GM18511 (cell line): ENCODE results near the gene CLASP1.
"Not testable (repeated sequence)": the region's sequence is repeated elsewhere in the genome, so short reads cannot be mapped to it uniquely, and the experiment has no call there.

ENCODE experiments used
- ATAC-seq: cut with Tn5 transposase; IDR thresholded peaks from one replicate; pipeline ENCODE4 v1.9.1; 2021; ENCODE audit warnings: mild to moderate bottlenecking, moderate library complexity; ENCODE audit not compliant: unreplicated experiment

CLASP1 gene

GRCh38 chr2:121335294-121336290 lies 313.7 kb downstream of the CLASP1 start:
- ATAC-seq, result no peak

GRCh38 chr2:121334581-121335293 lies 314.5 kb downstream of the CLASP1 start:
- ATAC-seq, result no peak

DNA sequence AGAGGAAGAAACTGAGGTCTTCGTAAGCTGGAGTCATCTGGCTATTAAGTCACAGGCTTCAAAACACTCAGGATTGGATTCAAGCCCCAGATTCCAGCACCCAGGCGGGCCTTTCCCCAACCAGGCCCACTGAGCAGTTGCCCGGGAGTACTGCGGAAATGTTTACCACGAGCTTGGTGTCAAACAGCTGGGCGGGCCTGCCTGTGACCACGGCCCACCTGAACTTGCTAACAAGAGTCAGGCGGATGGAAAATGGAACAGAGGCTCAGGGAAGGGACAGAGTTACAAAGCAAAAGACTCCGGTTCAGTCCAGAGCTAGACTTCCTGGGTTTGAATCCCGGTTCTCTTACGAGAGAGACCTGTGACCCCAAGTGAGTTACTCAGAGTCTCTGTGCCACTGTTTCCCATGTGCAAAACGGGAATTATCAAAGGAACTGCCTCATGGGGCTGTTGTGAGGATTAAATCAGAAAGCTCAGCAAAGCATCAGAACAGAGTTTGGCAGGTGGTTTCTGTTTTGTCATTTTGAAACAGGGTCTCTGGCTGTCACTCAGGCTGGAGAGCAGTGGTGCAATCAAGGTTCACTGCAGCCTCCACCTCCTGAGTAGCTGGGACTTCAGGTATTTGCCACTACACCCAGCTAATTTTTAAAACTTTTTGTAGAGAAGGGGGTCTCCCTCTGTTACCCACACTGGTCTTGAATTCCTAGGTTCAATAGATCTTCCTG lies 315.3 kb downstream of the CLASP1 start:
- ATAC-seq, result peak; percentile 88

DNA sequence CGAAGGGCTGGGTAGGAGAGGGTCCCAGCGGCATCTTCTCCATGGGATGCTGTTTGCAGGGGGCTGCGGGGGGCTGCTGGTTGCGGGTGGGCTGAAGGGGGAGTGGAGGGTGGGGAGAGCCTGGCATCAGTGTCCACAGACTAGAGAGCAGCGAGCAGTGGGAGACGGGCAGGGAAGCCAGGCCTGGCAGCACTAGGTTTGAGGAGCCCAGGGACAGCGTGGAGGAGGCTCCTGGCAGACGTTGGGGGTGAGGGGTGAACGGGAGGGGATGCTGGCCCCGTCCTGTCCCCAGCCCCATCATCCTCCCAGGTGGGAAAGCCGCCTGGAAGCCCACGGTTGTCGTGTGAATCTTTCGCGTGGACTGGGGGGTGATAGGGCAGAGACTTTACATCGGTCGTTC lies 316.0 kb downstream of the CLASP1 start:
- no peak for ATAC-seq

DNA sequence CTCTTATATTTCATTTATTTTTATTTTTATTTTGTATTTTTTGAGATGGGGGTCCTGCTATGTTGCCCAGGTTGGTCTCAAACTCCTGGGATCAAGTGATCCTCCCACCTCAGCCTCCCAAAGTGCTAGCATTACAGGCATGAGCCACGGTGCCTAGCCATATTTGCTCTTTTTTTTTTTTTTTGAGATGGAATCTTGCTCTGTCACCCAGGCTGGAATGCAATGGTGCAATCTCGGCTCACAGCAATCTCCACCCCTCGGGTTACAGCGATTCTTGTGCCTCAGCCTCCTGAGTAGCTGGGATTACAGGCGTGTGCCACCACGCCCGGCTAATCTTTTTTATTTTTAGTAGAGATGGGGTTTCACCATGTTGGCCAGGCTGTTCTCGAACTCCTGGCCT lies 317.9 kb downstream of the CLASP1 start:
- not testable (repeated sequence) for ATAC-seq

DNA sequence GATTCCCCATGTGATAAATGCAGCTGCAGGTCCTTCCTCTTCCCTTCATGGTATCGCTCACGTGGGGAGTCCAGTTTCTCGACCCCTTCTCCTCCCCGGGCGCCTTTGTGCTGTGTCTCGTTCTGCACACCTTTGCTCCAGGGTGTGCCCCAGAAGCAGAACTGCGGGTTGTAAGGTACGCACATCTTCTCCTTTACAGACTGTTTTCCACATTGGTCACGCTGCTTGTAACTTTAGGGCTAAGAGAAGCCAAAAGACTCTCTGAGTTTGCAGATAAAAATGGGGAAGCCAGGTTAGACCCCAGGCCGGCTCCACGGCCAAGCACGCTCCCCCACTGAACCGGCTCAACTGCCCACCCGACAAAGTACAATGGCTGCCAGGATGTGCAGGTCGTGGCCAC lies 318.3 kb downstream of the CLASP1 start:
- ATAC-seq, result no peak

GRCh38 chr2:121329786-121330185 lies 319.5 kb downstream of the CLASP1 start:
- no peak for ATAC-seq

DNA sequence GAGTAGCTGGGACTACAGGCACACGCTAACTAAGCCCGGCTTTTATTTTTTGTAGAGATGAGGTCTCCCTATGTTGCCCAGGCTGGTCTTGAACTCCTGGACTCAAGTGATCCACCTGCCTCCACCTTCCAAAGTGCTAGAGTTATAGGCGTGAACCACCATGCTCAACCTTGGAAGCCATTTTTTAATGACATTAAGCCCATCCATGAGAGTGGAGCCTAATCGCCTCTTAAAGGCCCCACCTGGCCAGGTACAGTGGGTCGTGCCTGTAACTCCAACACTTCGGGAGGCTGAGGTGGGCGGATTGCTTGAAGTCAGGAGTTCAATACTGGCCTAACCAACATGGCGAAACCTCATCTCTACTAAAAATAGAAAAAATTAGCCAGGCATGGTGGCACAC lies 322.6 kb downstream of the CLASP1 start:
- no peak for ATAC-seq

DNA sequence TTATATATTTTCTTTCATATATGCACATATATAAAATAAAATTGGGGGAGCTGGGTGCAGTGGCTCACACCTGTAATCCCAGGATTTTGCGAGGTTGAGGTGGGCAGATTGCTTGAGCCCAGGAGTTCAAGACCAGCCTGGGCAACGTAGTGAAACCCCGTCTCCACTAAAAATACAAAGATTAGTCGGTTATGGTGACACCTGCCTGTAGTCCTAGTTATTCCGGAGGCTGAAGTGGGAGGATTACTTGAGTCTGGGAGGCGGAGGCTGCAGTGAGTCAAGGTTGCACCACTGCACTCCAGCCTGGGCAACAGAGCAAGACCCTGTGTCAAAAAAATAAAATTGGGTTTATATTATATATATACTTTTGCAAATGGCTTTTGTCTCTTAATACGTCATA lies 324.7 kb downstream of the CLASP1 start:
- ATAC-seq, result no peak

- no peak for ATAC-seq
Measured at GRCh38 chr2:121321476-121321875, 327.8 kb downstream of the CLASP1 start.

- no peak for ATAC-seq
Measured at GRCh38 chr2:121319941-121320340, 329.3 kb downstream of the CLASP1 start.

- ATAC-seq, result no peak
Measured at GRCh38 chr2:121316986-121317385, 332.3 kb downstream of the CLASP1 start.

- ATAC-seq, result not testable (repeated sequence)
Measured at GRCh38 chr2:121313701-121314100, 335.6 kb downstream of the CLASP1 start.

DNA sequence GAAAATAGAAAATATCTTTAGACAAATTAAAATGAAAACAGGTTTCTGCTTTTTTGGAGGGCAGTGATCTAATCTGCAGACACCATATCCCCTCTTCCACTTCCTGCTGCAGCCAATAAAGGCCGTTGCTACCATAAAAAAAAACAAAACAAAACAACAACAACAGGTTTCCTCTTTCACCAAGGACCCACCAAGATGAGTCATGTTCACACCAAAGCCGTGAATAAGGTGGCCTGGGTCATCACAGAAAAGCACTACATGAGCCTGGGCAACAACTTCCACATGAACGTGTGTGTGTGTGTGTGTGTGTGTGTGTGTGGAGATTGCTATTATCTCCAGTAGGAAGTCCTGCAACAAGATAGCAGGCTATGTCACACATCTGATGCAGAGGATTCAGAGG lies 339.5 kb downstream of the CLASP1 start:
- peak; percentile 97 for ATAC-seq

DNA sequence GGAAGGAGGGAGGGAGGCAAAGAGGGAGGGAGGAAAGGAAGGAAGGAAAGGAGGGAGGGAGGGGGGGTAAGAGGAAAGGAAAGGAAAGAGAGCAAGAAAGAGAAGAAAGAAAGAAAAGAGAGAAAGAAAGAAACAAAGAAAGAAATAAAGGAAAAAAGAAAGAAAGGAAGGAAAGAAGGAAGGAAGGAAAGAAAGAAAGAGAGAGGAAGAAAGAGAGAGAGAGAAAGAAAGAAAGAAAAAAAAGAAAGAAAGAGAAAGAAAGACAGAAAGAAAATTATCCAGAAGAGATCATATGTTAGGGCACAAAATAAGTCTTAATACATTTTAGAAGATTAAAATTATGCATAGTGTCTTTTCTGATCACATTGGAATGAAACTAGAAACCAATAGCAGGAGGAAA lies 339.9 kb downstream of the CLASP1 start:
- ATAC-seq, result no peak

DNA sequence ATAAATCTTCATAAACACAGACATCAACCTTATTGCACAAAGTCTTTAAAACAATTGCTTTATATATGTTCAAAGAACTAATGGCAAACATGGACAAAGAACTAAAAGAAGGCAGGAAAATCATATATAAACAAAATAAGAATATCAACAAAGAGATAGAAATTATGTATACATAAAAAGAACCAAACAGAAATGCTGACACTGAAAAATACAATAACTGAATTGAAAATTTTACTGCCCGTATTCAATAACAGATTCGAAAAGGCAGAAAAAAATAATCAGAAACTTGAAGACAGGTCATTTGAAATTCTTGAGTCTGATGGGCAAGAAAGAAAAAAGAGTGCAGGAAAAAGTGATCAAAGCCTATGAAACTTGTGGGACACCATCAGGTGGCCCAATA lies 342.2 kb downstream of the CLASP1 start:
- ATAC-seq, result no peak

DNA sequence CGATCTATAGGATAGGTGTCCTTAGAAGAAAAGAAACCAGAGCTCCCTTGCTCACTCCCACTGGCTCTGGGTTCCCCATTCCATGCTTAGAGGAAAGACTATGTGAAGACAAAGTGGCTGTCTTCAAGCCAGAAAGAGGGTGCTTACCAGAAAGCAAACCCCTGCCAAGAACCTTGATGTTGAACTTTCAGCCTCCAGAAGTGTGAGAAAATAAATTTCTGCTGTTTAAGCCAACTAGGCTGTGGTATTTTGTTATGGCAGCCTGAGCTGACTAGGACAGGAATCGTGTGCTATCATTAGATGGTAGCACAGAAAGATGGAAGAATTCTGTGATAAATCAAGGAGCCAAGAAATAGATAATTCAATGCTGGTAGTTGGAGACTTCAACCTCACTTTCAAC lies 344.3 kb downstream of the CLASP1 start:
- no peak for ATAC-seq

- ATAC-seq, result no peak
Measured at GRCh38 chr2:121303531-121304263, 345.6 kb downstream of the CLASP1 start.

GRCh38 chr2:121301190-121301589 lies 348.1 kb downstream of the CLASP1 start:
- not testable (repeated sequence) for ATAC-seq

DNA sequence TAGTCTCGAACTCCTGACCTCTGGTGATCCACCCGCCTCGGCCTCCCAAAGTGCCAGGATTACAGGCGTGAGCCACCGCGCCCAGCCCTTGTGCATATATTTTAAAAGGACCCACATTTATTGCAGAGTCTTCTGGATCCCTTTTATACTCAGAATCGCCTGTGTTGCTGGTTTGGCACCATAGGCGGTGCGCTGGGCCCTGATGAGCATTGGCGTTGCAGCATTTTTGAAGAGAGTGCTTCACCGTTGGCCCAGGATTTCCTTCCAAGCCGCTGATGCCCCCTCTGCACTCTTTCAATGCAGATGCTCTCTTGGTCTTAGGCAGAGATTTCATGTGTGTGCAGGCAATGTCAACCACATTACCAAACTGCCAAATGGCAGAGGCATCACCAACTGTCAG lies 350.8 kb downstream of the CLASP1 start:
- ATAC-seq, result no peak

GRCh38 chr2:121297866-121298265 lies 351.4 kb downstream of the CLASP1 start:
- ATAC-seq, result not testable (repeated sequence)
